OCI-LY7 (cell line): ENCODE results near the gene ERC1. TPM values are rescaled to one million over a fixed set of nuclear protein-coding genes. Genes with fewer than 3 reads are reported as not detected.

Experiments used
- BruUV-seq: library from RNA; stranded (reverse); fragments of 400-500 nt; replicated peaks from 2 replicates; lab custom pipeline; 2021; lab: Mats Ljungman, UMichigan
- CTCF ChIA-PET: fragments of 300-600 bp; sonication (Branson Sonifier 250); formaldehyde crosslinking; loops from one replicate; lab custom pipeline; 2022; ENCODE audit warnings: antibody characterized with exemption; ENCODE audit not compliant: unreplicated experiment; lab: Charles Lee
- POLR2A ChIA-PET: fragments of 300-600 bp; sonication (Branson Sonifier 250); formaldehyde crosslinking; loops from one replicate; lab custom pipeline; 2022; ENCODE audit warnings: antibody characterized with exemption; lab: Charles Lee
- DNase-seq: peaks from one replicate; pipeline ENCODE4 v3.0.0-alpha.2; 2015; ENCODE audit warnings: low spot score
- H2AFZ ChIP-seq: fragments of 200-600 bp; sonication (generic), shearing (Covaris generic); 2 replicates; pipeline ENCODE4 v1.6.1; 2014; ENCODE audit warnings: mild to moderate bottlenecking, antibody characterized with exemption, low read length, moderate library complexity
- H3K27ac ChIP-seq: fragments of 200-600 bp; sonication (generic); 2 replicates; pipeline ENCODE4 v1.5.1; 2014; ENCODE audit warnings: mixed run types, low read depth, mild to moderate bottlenecking, moderate library complexity, low read length, inconsistent platforms; ENCODE audit not compliant: poor library complexity, severe bottlenecking
- H3K36me3 ChIP-seq: fragments of 200-600 bp; sonication (generic); 2 replicates; pipeline ENCODE4 v1.6.1; 2014; ENCODE audit warnings: mild to moderate bottlenecking, antibody characterized with exemption, low read length, moderate library complexity, mixed read lengths; ENCODE audit not compliant: insufficient read depth
- H3K4me1 ChIP-seq: fragments of 200-600 bp; sonication (generic); 2 replicates; pipeline ENCODE4 v1.5.1; 2014; ENCODE audit warnings: mild to moderate bottlenecking, low read length; ENCODE audit not compliant: insufficient read depth, poor library complexity, severe bottlenecking
- H3K4me2 ChIP-seq: fragments of 200-600 bp; sonication (generic); 2 replicates; pipeline ENCODE4 v1.6.1; 2014; ENCODE audit warnings: mild to moderate bottlenecking, low read length
- H3K4me3 ChIP-seq: fragments of 200-600 bp; sonication (generic); 2 replicates; pipeline ENCODE4 v1.5.1; 2014; ENCODE audit warnings: mild to moderate bottlenecking, low read depth, low read length; ENCODE audit not compliant: poor library complexity, severe bottlenecking
- H3K79me2 ChIP-seq: fragments of 200-600 bp; sonication (generic); 2 replicates; pipeline ENCODE4 v1.6.1; 2016; ENCODE audit warnings: low read depth, mild to moderate bottlenecking, low read length, moderate library complexity, mixed read lengths; ENCODE audit not compliant: insufficient read depth
- H3K9me2 ChIP-seq: fragments of 200-600 bp; sonication (generic); 2 replicates; pipeline ENCODE4 v1.6.1; 2016; ENCODE audit warnings: mild to moderate bottlenecking, low read length, mixed read lengths; ENCODE audit not compliant: insufficient read depth
- H3K9me3 ChIP-seq: fragments of 200-600 bp; sonication (generic); 2 replicates; pipeline ENCODE4 v1.6.1; 2014; ENCODE audit warnings: mild to moderate bottlenecking, mixed run types, low read length, mixed read lengths
- H4K20me1 ChIP-seq: fragments of 200-600 bp; sonication (generic); 2 replicates; pipeline ENCODE4 v1.6.1; 2014; ENCODE audit warnings: mild to moderate bottlenecking, antibody characterized with exemption, low read length, moderate library complexity, mixed read lengths; ENCODE audit not compliant: insufficient read depth
- CTCF ChIP-seq: fragments of 200-600 bp; sonication (generic); conservative IDR thresholded peaks from 2 replicates; pipeline ENCODE4 v1.5.1; 2014; ENCODE audit warnings: mild to moderate bottlenecking, antibody characterized with exemption, low read length, moderate library complexity, mixed read lengths
- EZH2phosphoT487 ChIP-seq: fragments of 200-600 bp; sonication (generic); IDR thresholded peaks from 2 replicates; pipeline ENCODE4 v1.6.1; 2018; ENCODE audit warnings: low read depth, borderline replicate concordance, mild to moderate bottlenecking, mixed run types, antibody characterized with exemption, low read length, moderate library complexity, mixed read lengths
- intact Hi-C: fragments of 100-400 bp; cut with micrococcal nuclease; formaldehyde crosslinking; loops from one replicate; pipeline ENCODE4 v1.10.0; 2022; ENCODE audit not compliant: unreplicated experiment
- total RNA-seq, 2 experiments: library from RNA; depleted of rRNA in 1 of 2; stranded (reverse); fragments of >200 nt in 1 of 2; shearing (Covaris generic) in 1 of 2; gene quantifications; 2 replicates each; pipeline ENCODE4 v1.2.3, GENCODE V29; 2014 to 2022

The ERC1 gene
- total RNA-seq, 2 experiments from 2014 or later = 26.9 to 86.9 TPM

- H4K20me1 ChIP-seq = no peaks in the 10 kb centered on the region
- POLR2A ChIA-PET = interaction anchor here (0.6 kb wide), 2 partner anchors 20 to 60 kb away, joined by 3 to 4 read pairs; no protein-coding TSS in a partner anchor
- TF ChIP-seq CTCF (no peak), EZH2phosphoT487 (no peak)
- H2AFZ ChIP-seq = no peak overlapping the region
- H3K9me3 ChIP-seq = no peaks in the 10 kb centered on the region
- peaks cover 8% of the 10 kb centered on the region; the same call in 1 of the 2 replicates for H3K36me3 ChIP-seq
- H3K27ac ChIP-seq = no peak overlapping the region
- intact Hi-C loops = no loop called here
- H3K4me3 ChIP-seq = no peak overlapping the region
- H3K4me2 ChIP-seq = no peak overlapping the region
- CTCF ChIA-PET = no interaction called here
- DNase-seq = no peak
- H3K4me1 ChIP-seq = peaks cover 14% of the 10 kb centered on the region
- BruUV-seq = no TSS peak
- no peaks in the 10 kb centered on the region for H3K9me2 ChIP-seq
- no peaks in the 10 kb centered on the region for H3K79me2 ChIP-seq
Observed at GRCh38 chr12:1466481-1467154, 475.6 kb downstream of the ERC1 start.

GRCh38 chr12:1467710-1468109, 476.7 kb downstream of the ERC1 start:
- TF ChIP-seq CTCF (no peak), EZH2phosphoT487 (no peak)
- BruUV-seq = no TSS peak
- Histone ChIP-seq H3K79me2 (no peaks in the 10 kb centered on the region), H3K4me3 (no peak overlapping the region), H3K9me3 (no peaks in the 10 kb centered on the region), H3K9me2 (no peaks in the 10 kb centered on the region), H4K20me1 (no peaks in the 10 kb centered on the region), H3K27ac (no peak overlapping the region), H2AFZ (no peak overlapping the region), H3K4me1 (peaks cover 14% of the 10 kb centered on the region), H3K36me3 (0 out of 2 replicates have a peak, but pooled peaks cover 8% of the 10 kb centered on the region), H3K4me2 (no peak overlapping the region)
- DNase-seq = no peak
- CTCF ChIA-PET = no interaction called here
- intact Hi-C loops = no loop called here
- POLR2A ChIA-PET = no interaction called here

GRCh38 chr12:1469070-1469469, 478.0 kb downstream of the ERC1 start:
- DNase-seq = no peak
- TF ChIP-seq EZH2phosphoT487 (no peak), CTCF (no peak)
- no TSS peak for BruUV-seq
- Histone ChIP-seq H3K4me1 (peaks cover 13% of the 10 kb centered on the region), H3K9me2 (no peaks in the 10 kb centered on the region), H4K20me1 (no peaks in the 10 kb centered on the region), H3K79me2 (no peaks in the 10 kb centered on the region), H3K9me3 (no peaks in the 10 kb centered on the region), H3K27ac (no peak overlapping the region), H3K36me3 (0 out of 2 replicates have a peak, but pooled peaks cover 8% of the 10 kb centered on the region), H3K4me3 (no peak overlapping the region), H3K4me2 (no peak overlapping the region), H2AFZ (no peak overlapping the region)
- intact Hi-C loops = no loop called here
- CTCF ChIA-PET = no interaction called here
- POLR2A ChIA-PET = no interaction called here
